HCT116 (cell line): ENCODE data around the gene OPCML. TPM values are rescaled to one million over a fixed set of nuclear protein-coding genes. Genes with fewer than 3 reads are reported as not detected.

Experiments used
- ATAC-seq: fragments of 200-7000 bp; cut with Tn5 transposase; 2 replicates; pipeline ENCODE4 v1.9.1; 2020; ENCODE audit warnings: mild to moderate bottlenecking, moderate library complexity
- BruUV-seq: library from RNA; stranded (reverse); fragments of 400-500 nt; replicated peaks from 2 replicates; lab custom pipeline; 2021; lab: Mats Ljungman, UMichigan
- CTCF ChIA-PET: fragments of 300-600 bp; sonication (Branson Sonifier 250); formaldehyde crosslinking; loops from one replicate; lab custom pipeline; 2021; ENCODE audit warnings: antibody characterized with exemption; lab: Charles Lee
- POLR2A ChIA-PET: fragments of 300-600, 350-600 bp; sonication (Branson Sonifier 250); formaldehyde crosslinking; loops from one replicate; lab custom pipeline; 2021; ENCODE audit warnings: antibody characterized with exemption; lab: Charles Lee
- RAD21 ChIA-PET, 2 experiments: fragments of 300-600 bp; sonication (Branson Sonifier 250); formaldehyde crosslinking; loops; one replicate each; lab custom pipeline; 2023; ENCODE audit warnings: low total read pairs in 2 of 2; ENCODE audit not compliant: uncharacterized antibody in 2 of 2, unreplicated experiment in 2 of 2, low non-redundant PET in 1 of 2; lab: Charles Lee
- DNase-seq: peaks from one replicate; pipeline ENCODE4 v3.0.0-alpha.2; 2010; ENCODE audit warnings: low read depth, low spot score
- H2AFZ ChIP-seq: fragments of 200-600 bp; shearing (Covaris generic), sonication (generic); 2 replicates; pipeline ENCODE4 v1.6.1; 2017; ENCODE audit warnings: low read depth, mixed run types, mixed read lengths, antibody characterized with exemption, low read length; ENCODE audit not compliant: poor library complexity, severe bottlenecking
- H3K27ac ChIP-seq: 2 replicates; pipeline ENCODE4 v1.5.1; 2012; ENCODE audit warnings: low read depth, low read length
- H3K27me3 ChIP-seq: fragments of 200-600 bp; sonication (generic); 2 replicates; pipeline ENCODE4 v1.6.1; 2016; ENCODE audit warnings: mixed run types, low read length, mixed read lengths; ENCODE audit not compliant: insufficient read depth
- H3K36me3 ChIP-seq, 2 experiments: fragments of 200-500 bp in 1 of 2; fragments of 200-600 bp in 1 of 2; sonication (Bioruptor generic) in 1 of 2; sonication (generic) in 1 of 2; 2 replicates each; pipeline versions ENCODE4 v1.5.1 to v1.6.1; 2014 to 2016; ENCODE audit warnings: low read length in 2 of 2, inconsistent platforms in 1 of 2, mixed read lengths in 1 of 2, mixed run types in 1 of 2; ENCODE audit not compliant: insufficient read depth in 2 of 2, control insufficient read depth in 1 of 2
- H3K4me1 ChIP-seq, 2 experiments: fragments of 200-600 bp in 1 of 2; sonication (generic) in 1 of 2; 2 replicates each; pipeline versions ENCODE4 v1.5.1 to v1.6.1; 2012 to 2017; ENCODE audit warnings: low read length in 2 of 2, inconsistent platforms in 1 of 2, mild to moderate bottlenecking in 1 of 2, mixed read lengths in 1 of 2, mixed run types in 1 of 2, moderate library complexity in 1 of 2; ENCODE audit not compliant: insufficient read depth in 2 of 2, control insufficient read depth in 1 of 2
- H3K4me2 ChIP-seq: fragments of 200-600 bp; sonication (generic); 2 replicates; pipeline ENCODE4 v1.6.1; 2017; ENCODE audit warnings: mixed run types, low read length, mixed read lengths
- H3K4me3 ChIP-seq, 2 experiments: fragments of 200-600 bp in 1 of 2; sonication (generic) in 1 of 2; replicated peaks in 1 of 2; 2 replicates each; pipeline ENCODE4 v1.5.1; 2011 to 2016; ENCODE audit warnings: low read length in 2 of 2, control low read depth in 1 of 2, low read depth in 1 of 2, mild to moderate bottlenecking in 1 of 2, mixed read lengths in 1 of 2, mixed run types in 1 of 2
- H3K79me2 ChIP-seq: fragments of 200-600 bp; sonication (generic); 2 replicates; pipeline ENCODE4 v1.6.1; 2017; ENCODE audit warnings: mild to moderate bottlenecking, mixed run types, low read length, moderate library complexity, mixed read lengths; ENCODE audit not compliant: insufficient read depth
- H3K9ac ChIP-seq: fragments of 200-600 bp; sonication (generic); 2 replicates; pipeline ENCODE4 v1.6.1; 2016; ENCODE audit warnings: low read length, mixed read lengths
- H3K9me2 ChIP-seq: fragments of 200-600 bp; sonication (generic), shearing (Covaris generic); 2 replicates; pipeline ENCODE4 v1.6.1; 2017; ENCODE audit warnings: mixed run types, mild to moderate bottlenecking, moderate library complexity; ENCODE audit not compliant: insufficient read depth
- H3K9me3 ChIP-seq, 2 experiments: fragments of 200-500 bp in 1 of 2; fragments of 200-600 bp in 1 of 2; sonication (Bioruptor generic) in 1 of 2; sonication (generic) in 1 of 2; 2 replicates each; pipeline ENCODE4 v1.6.1; 2014 to 2017; ENCODE audit warnings: low read length in 2 of 2, mixed read lengths in 2 of 2, inconsistent platforms in 1 of 2, low read depth in 1 of 2, mild to moderate bottlenecking in 1 of 2, mixed run types in 1 of 2, moderate library complexity in 1 of 2; ENCODE audit not compliant: control insufficient read depth in 1 of 2, insufficient read depth in 1 of 2
- H4K20me1 ChIP-seq: fragments of 200-600 bp; sonication (generic), shearing (Covaris generic); 2 replicates; pipeline ENCODE4 v1.6.1; 2017; ENCODE audit warnings: mixed run types, mild to moderate bottlenecking, moderate library complexity; ENCODE audit not compliant: insufficient read depth
- ATF3 ChIP-seq: IDR thresholded peaks from 2 replicates; pipeline ENCODE4 v1.6.1; 2012
- EGR1 ChIP-seq: IDR thresholded peaks from 2 replicates; pipeline ENCODE4 v1.6.1; 2012; ENCODE audit warnings: low read depth
- ELF1 ChIP-seq: IDR thresholded peaks from 2 replicates; pipeline ENCODE4 v1.6.1; 2012; ENCODE audit warnings: low read depth, borderline replicate concordance
- EZH2phosphoT487 ChIP-seq: fragments of 200-600 bp; IDR thresholded peaks from 2 replicates; pipeline ENCODE4 v1.6.1; 2018; ENCODE audit warnings: antibody characterized with exemption, borderline replicate concordance
- FOSL1 ChIP-seq: IDR thresholded peaks from 2 replicates; pipeline ENCODE4 v1.6.1; 2012; ENCODE audit warnings: low read depth
- MAX ChIP-seq: IDR thresholded peaks from 2 replicates; pipeline ENCODE4 v1.6.1; 2012
- POLR2A ChIP-seq: IDR thresholded peaks from 2 replicates; pipeline ENCODE4 v1.7.0; 2011; ENCODE audit warnings: borderline replicate concordance; ENCODE audit not compliant: insufficient read depth, insufficient read length; ENCODE audit errors: extremely low read depth
- POLR2AphosphoS5 ChIP-seq: IDR thresholded peaks from 2 replicates; pipeline ENCODE4 v1.6.1; 2011; ENCODE audit warnings: mild to moderate bottlenecking, low read depth, low read length, moderate library complexity
- RAD21 ChIP-seq: IDR thresholded peaks from 2 replicates; pipeline ENCODE4 v1.6.1; 2012; ENCODE audit warnings: low read depth, mild to moderate bottlenecking
- SIN3A ChIP-seq: IDR thresholded peaks from 2 replicates; pipeline ENCODE4 v1.6.1; 2012; ENCODE audit warnings: low read depth
- SRF ChIP-seq: IDR thresholded peaks from 2 replicates; pipeline ENCODE4 v1.6.1; 2012; ENCODE audit warnings: low read depth
- YY1 ChIP-seq: IDR thresholded peaks from 2 replicates; pipeline ENCODE4 v1.6.1; 2011; ENCODE audit warnings: low read length, low read depth, moderate library complexity, mild to moderate bottlenecking; ENCODE audit not compliant: insufficient replicate concordance; ENCODE audit errors: extremely low read depth
- ZFX ChIP-seq: fragments of 450-650 bp; IDR thresholded peaks from 2 replicates; pipeline ENCODE4 v1.6.1; 2017
- ZNF274 ChIP-seq: fragments of 200-500 bp; sonication (Bioruptor generic); IDR thresholded peaks from 2 replicates; pipeline ENCODE4 v1.6.1; 2014; ENCODE audit warnings: mild to moderate bottlenecking, low read depth, low read length, inconsistent platforms
- intact Hi-C: fragments of 100-400 bp; cut with micrococcal nuclease; formaldehyde crosslinking; loops from 2 replicates; pipeline ENCODE4 v1.10.0; 2022
- total RNA-seq: library from RNA; stranded (reverse); gene quantifications from one replicate; pipeline ENCODE4 v1.2.1, GENCODE V29; 2021; ENCODE audit not compliant: unreplicated experiment

Gene OPCML
- total RNA-seq, 1 experiment from 2014 or later, result not detected

- POLR2A ChIA-PET, result no interaction called here
- TF ChIP-seq SRF (no peak), ATF3 (no peak), ZNF274 (no peak), YY1 (no peak), FOSL1 (no peak), ZFX (no peak), SIN3A (no peak), POLR2A (no peak)
- TF ChIP-seq, all 23 proteins: peak for 0
- ChIA-PET CTCF (no interaction called here), RAD21 (no interaction called here)
- H3K36me3 ChIP-seq, result no peaks in the 10 kb centered on the region
- H3K79me2 ChIP-seq, result no peaks in the 10 kb centered on the region
- ATAC-seq (no peak), DNase-seq (no peak)
- H3K4me1 ChIP-seq, result no peaks in the 10 kb centered on the region
- intact Hi-C loops, result no loop called here
- no peaks in the 10 kb centered on the region for H3K9me2 ChIP-seq
- H3K27ac ChIP-seq, result no peak overlapping the region
- H2AFZ ChIP-seq, result no peak overlapping the region
- no peaks in the 10 kb centered on the region for H3K27me3 ChIP-seq
- H3K9me3 ChIP-seq, result peaks cover 9 to 28% of the 10 kb centered on the region in 2 experiments; a peak in 3 of 4 replicates
- no peak overlapping the region for H3K9ac ChIP-seq
- BruUV-seq, result no TSS peak
- H3K4me2 ChIP-seq, result no peak overlapping the region
- no peak overlapping the region for H3K4me3 ChIP-seq
- H4K20me1 ChIP-seq, result no peaks in the 10 kb centered on the region
These were observed 739.8 kb downstream of the OPCML start for GRCh38 chr11:132792341-132793140.

GRCh38 chr11:132790971-132791370, 741.3 kb downstream of the OPCML start:
- DNase-seq (no peak), ATAC-seq (no peak)
- Histone ChIP-seq H2AFZ (no peak overlapping the region), H4K20me1 (no peaks in the 10 kb centered on the region), H3K36me3 (no peaks in the 10 kb centered on the region), H3K9ac (no peak overlapping the region), H3K4me3 (no peak overlapping the region), H3K79me2 (no peaks in the 10 kb centered on the region), H3K9me2 (no peaks in the 10 kb centered on the region), H3K4me1 (no peaks in the 10 kb centered on the region), H3K9me3 (peaks cover 9 to 28% of the 10 kb centered on the region in 2 experiments; a peak in 3 of 4 replicates), H3K27me3 (no peaks in the 10 kb centered on the region), H3K4me2 (no peak overlapping the region), H3K27ac (no peak overlapping the region)
- TF ChIP-seq SIN3A (no peak), YY1 (no peak), POLR2AphosphoS5 (no peak), EGR1 (no peak), ZNF274 (no peak), RAD21 (no peak), ELF1 (no peak), ZFX (no peak), EZH2phosphoT487 (no peak), MAX (no peak)
- intact Hi-C loops, result no loop called here
- BruUV-seq, result no TSS peak
- POLR2A ChIA-PET, result no interaction called here
- CTCF ChIA-PET, result no interaction called here
- RAD21 ChIA-PET, result no interaction called here
